Loucy (cell line): Measurements from ENCODE around the gene EML2.
A peak's percentile ranks its signal among the peaks of the same experiment; 100 is the strongest.

Experiments
- H2AFZ ChIP-seq: fragments of 200-600 bp; sonication (generic); 2 replicates; pipeline ENCODE4 v1.6.0; 2016; ENCODE audit warnings: antibody characterized with exemption, mild to moderate bottlenecking, low read length, moderate library complexity
- H3F3A ChIP-seq: fragments of 200-600 bp; 2 replicates; pipeline ENCODE4 v1.6.0; 2016; ENCODE audit warnings: antibody characterized with exemption, low read depth, mild to moderate bottlenecking
- H3K27me3 ChIP-seq: fragments of 200-600 bp; sonication (generic); 2 replicates; pipeline ENCODE4 v1.6.1; 2014; ENCODE audit warnings: low read length, mild to moderate bottlenecking; ENCODE audit not compliant: insufficient read depth, poor library complexity, severe bottlenecking
- H3K36me3 ChIP-seq: fragments of 200-600 bp; sonication (generic); 2 replicates; pipeline ENCODE4 v1.6.1; 2016; ENCODE audit warnings: low read length; ENCODE audit not compliant: insufficient read depth
- H3K4me1 ChIP-seq: fragments of 200-600 bp; sonication (generic); 2 replicates; pipeline ENCODE4 v1.5.1; 2014; ENCODE audit warnings: low read length, mild to moderate bottlenecking; ENCODE audit not compliant: insufficient read depth, poor library complexity, severe bottlenecking
- H3K4me2 ChIP-seq: fragments of 200-600 bp; sonication (generic); 2 replicates; pipeline ENCODE4 v1.6.0; 2014; ENCODE audit warnings: antibody characterized with exemption, low read length, low read depth, mild to moderate bottlenecking; ENCODE audit not compliant: poor library complexity, severe bottlenecking
- H3K4me3 ChIP-seq: fragments of 200-600 bp; sonication (generic); 2 replicates; pipeline ENCODE4 v1.5.1; 2014; ENCODE audit warnings: low read length, mild to moderate bottlenecking, mixed read lengths; ENCODE audit not compliant: poor library complexity, severe bottlenecking
- H3K79me2 ChIP-seq: fragments of 200-600 bp; sonication (generic); 2 replicates; pipeline ENCODE4 v1.6.1; 2014; ENCODE audit warnings: low read length; ENCODE audit not compliant: insufficient read depth
- H3K9ac ChIP-seq: fragments of 200-600 bp; sonication (generic); 2 replicates; pipeline ENCODE4 v1.6.0; 2014; ENCODE audit warnings: mild to moderate bottlenecking, low read depth, low read length, moderate library complexity; ENCODE audit not compliant: poor library complexity, severe bottlenecking
- H3K9me2 ChIP-seq: fragments of 200-600 bp; sonication (generic); replicated peaks from 2 replicates; pipeline ENCODE4 v1.6.1; 2016; ENCODE audit warnings: low read depth, low read length, mixed read lengths
- H3K9me3 ChIP-seq: fragments of 200-600 bp; sonication (generic); 2 replicates; pipeline ENCODE4 v1.6.1; 2014; ENCODE audit warnings: mild to moderate bottlenecking, antibody characterized with exemption, low read length, low read depth; ENCODE audit not compliant: insufficient read depth
- H4K20me1 ChIP-seq: fragments of 200-600 bp; sonication (generic); 2 replicates; pipeline ENCODE4 v1.6.0; 2014; ENCODE audit warnings: antibody characterized with exemption, low read length, mild to moderate bottlenecking; ENCODE audit not compliant: insufficient read depth, poor library complexity, severe bottlenecking
- CTCF ChIP-seq: fragments of 200-600 bp; sonication (generic); conservative IDR thresholded peaks from 2 replicates; pipeline ENCODE4 v1.5.1; 2014; ENCODE audit warnings: mild to moderate bottlenecking, antibody characterized with exemption, low read length
- EZH2phosphoT487 ChIP-seq: fragments of 200-600 bp; IDR thresholded peaks from 2 replicates; pipeline ENCODE4 v1.6.1; 2018; ENCODE audit warnings: antibody characterized with exemption, mild to moderate bottlenecking, moderate library complexity, borderline replicate concordance

The EML2 gene

GRCh38 chr19:45653634-45654033 lies 14.4 kb upstream of the EML2 start:
- Histone ChIP-seq H3F3A (no peaks in the 10 kb centered on the region), H3K4me1 (no peaks in the 10 kb centered on the region), H3K36me3 (no peaks in the 10 kb centered on the region), H3K9me2 (no peaks in the 10 kb centered on the region), H3K9ac (no peak overlapping the region), H4K20me1 (no peaks in the 10 kb centered on the region), H3K27me3 (no peaks in the 10 kb centered on the region), H3K4me2 (no peak overlapping the region), H3K4me3 (no peak overlapping the region), H3K79me2 (no peaks in the 10 kb centered on the region), H2AFZ (no peak overlapping the region), H3K9me3 (no peaks in the 10 kb centered on the region)
- TF ChIP-seq EZH2phosphoT487 (no peak), CTCF (no peak)

- TF ChIP-seq CTCF (no peak), EZH2phosphoT487 (no peak)
- Histone ChIP-seq H3K79me2 (no peaks in the 10 kb centered on the region), H3K4me3 (no peak overlapping the region), H3K36me3 (no peaks in the 10 kb centered on the region), H3K9me3 (no peaks in the 10 kb centered on the region), H4K20me1 (no peaks in the 10 kb centered on the region), H2AFZ (no peak overlapping the region), H3K9ac (no peak overlapping the region), H3K4me2 (no peak overlapping the region), H3K9me2 (no peaks in the 10 kb centered on the region), H3F3A (no peaks in the 10 kb centered on the region), H3K27me3 (no peaks in the 10 kb centered on the region), H3K4me1 (peaks cover 8% of the 10 kb centered on the region)
Measured at GRCh38 chr19:45650722-45651121, 11.5 kb upstream of the EML2 start.

- H3K36me3 ChIP-seq = no peaks in the 10 kb centered on the region
- no peaks in the 10 kb centered on the region for H3K27me3 ChIP-seq
- H2AFZ ChIP-seq = peak overlapping the region; percentile 97
- peaks cover 12% of the 10 kb centered on the region for H3K4me1 ChIP-seq
- peaks cover 3% of the 10 kb centered on the region; the same call in 1 of the 2 replicates for H3F3A ChIP-seq
- H3K79me2 ChIP-seq = no peaks in the 10 kb centered on the region
- H3K9me2 ChIP-seq = no peaks in the 10 kb centered on the region
- H3K4me3 ChIP-seq = peak overlapping the region; percentile 73
- peak overlapping the region; percentile 61 for H3K9ac ChIP-seq
- no peaks in the 10 kb centered on the region for H4K20me1 ChIP-seq
- no peaks in the 10 kb centered on the region for H3K9me3 ChIP-seq
- TF ChIP-seq EZH2phosphoT487 (no peak), CTCF (no peak)
- H3K4me2 ChIP-seq = peak overlapping the region; percentile 84
Measured at GRCh38 chr19:45646345-45646698, 7.1 kb upstream of the EML2 start.
